Activated naive CD8-positive, alpha-beta T cell (primary cell): Measurements from ENCODE around the gene TOR1B.

Experiments used
- H3K27ac Mint-ChIP-seq: one replicate; pipeline ENCODE4 v1.8.0; 2021; ENCODE audit warnings: mixed read lengths
- H3K27me3 Mint-ChIP-seq: one replicate; pipeline ENCODE4 v1.8.0; 2021; ENCODE audit warnings: mixed read lengths
- H3K36me3 Mint-ChIP-seq: one replicate; pipeline ENCODE4 v1.8.0; 2021; ENCODE audit warnings: mixed read lengths
- H3K4me1 Mint-ChIP-seq: one replicate; pipeline ENCODE4 v1.8.0; 2021; ENCODE audit warnings: low read depth, mixed read lengths
- H3K4me3 Mint-ChIP-seq: one replicate; pipeline ENCODE4 v1.8.0; 2021; ENCODE audit warnings: mild to moderate bottlenecking, mixed read lengths
- H3K9me3 Mint-ChIP-seq: one replicate; pipeline ENCODE4 v1.8.0; 2021; ENCODE audit warnings: low read depth, mixed read lengths

Gene TOR1B

DNA sequence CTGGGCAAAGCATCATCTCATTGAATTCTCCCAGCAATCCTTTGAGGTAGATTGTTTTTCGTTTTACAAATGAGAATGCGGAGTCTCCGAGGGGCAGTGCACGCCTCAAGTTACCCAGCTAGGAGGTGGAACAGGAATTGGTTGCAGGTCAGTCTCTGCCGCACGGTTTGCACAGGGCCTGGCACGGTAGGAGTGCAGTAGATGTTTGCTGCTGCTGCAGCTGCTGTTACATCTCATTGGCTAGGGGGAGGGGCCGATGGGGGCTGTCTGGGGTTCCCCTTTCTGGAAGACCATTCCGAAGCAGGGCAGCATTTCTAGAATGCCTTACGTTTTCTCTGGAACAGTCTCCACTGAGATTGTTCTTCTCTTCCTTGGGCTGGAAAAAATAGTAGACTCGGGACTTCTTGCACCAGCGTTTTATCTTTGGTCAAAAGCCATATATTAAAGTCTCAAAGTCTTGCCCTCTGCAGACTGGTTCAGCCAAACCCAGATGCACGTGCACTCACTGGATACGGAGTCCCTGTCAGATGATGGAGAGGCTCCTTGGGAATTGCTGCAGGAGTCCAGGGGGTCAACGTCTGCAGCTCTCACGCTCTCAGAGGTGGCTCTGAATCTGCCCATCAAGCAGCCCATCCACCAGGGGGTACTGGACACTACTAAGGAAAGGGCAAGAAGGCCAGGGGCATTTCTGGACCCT lies 33.5 kb downstream of the TOR1B start:
- H3K9me3 Mint-ChIP-seq = no peaks in the 10 kb centered on the region

DNA sequence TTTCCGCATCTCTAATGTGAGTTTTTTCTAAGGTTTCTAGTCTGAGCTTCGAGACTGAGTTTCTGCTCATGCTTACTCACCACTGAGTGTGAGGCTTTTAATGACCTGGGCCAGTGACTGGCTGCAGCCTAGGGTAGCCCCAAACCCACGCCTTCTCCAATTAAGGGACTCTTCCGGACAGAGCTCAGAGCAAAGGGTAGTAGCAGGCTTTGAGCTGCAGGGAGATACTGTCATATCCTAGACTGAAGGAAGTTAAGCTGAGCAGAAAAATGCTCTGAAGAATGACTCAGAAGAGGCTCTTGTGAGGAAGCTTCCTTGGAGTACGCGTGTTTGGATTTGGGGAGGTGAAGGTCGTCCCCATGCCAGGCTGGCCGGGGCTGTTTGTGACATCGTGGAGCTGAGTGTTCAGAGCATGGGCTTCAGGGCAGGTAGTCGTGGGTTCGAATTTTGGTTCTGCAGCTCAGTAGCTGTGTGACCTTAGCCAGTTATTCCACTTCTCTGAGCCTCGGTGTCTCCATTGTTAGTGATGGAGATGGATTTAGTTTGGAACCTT lies 35.8 kb downstream of the TOR1B start:
- Mint-ChIP-seq H3K27me3 (no peaks in the 10 kb centered on the region), H3K4me1 (peaks cover 68% of the 10 kb centered on the region), H3K4me3 (peak overlapping the region; percentile 71), H3K36me3 (peaks cover 3% of the 10 kb centered on the region), H3K27ac (peak overlapping the region; percentile 90), H3K9me3 (no peaks in the 10 kb centered on the region)

More for the DNA sequence above, 33.5 kb downstream of the TOR1B start:
- Mint-ChIP-seq H3K4me1 (peaks cover 70% of the 10 kb centered on the region), H3K27me3 (no peaks in the 10 kb centered on the region), H3K27ac (peak overlapping the region; percentile 90), H3K36me3 (peaks cover 6% of the 10 kb centered on the region), H3K4me3 (peak overlapping the region; percentile 94)

DNA sequence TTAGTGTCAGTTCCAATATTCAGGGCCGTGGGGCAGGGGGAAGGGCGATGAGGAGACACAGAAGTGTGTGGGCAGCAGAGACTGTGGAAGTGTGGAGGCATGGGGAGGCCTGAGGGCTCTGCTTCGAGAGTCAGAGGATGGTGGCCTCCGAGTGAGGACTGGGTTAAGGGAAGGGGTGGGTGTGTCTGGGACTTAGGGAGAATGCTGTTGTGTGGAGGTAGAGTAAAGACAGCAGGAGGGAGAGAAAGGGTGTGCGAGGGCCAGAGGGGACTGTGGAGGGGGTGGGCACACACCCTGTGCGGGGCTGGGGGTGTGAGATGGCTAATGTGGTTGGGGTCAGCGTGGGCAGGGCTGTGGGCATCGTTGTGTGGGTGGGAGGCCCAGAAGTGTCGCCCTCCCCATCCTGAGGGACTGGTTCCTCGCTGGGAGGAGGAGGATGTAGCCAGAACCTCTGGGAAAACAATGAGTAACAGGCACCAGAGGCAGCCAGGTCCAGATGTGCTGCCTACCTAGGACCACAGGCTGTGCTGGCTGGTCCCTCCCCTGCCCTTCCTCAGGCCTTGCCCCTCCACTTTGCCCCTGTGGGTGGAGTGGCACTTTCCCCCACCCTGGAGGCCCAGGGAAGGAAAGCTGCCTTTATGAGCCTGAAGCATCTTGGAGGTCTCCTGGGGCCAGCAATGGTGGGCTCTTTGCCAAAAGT lies 36.5 kb downstream of the TOR1B start:
- peaks cover 61% of the 10 kb centered on the region for H3K4me1 Mint-ChIP-seq
- peak overlapping the region; percentile 71 for H3K4me3 Mint-ChIP-seq
- H3K27ac Mint-ChIP-seq = peak overlapping the region; percentile 90
- H3K36me3 Mint-ChIP-seq = no peaks in the 10 kb centered on the region
- H3K9me3 Mint-ChIP-seq = no peaks in the 10 kb centered on the region
- no peaks in the 10 kb centered on the region for H3K27me3 Mint-ChIP-seq

DNA sequence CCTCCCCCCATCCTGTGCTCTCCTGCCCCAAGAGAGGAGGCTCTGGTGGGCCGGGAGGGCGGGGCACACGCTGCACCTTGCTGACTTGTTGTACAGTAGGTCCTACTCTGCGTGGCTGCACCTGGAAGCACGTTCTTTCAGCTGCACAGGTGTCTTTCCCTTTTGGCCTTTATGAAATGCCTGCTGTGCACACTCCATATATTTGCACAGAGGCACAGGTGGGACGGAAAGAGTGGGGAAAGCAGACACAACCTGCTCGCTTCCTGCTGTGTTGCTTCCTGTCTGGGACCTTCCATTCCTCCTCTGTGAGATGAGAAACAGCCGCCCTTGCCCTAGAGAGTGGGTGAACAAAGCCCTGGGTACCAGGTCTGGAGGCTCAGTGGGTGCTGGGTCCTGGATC lies 37.0 kb downstream of the TOR1B start:
- no peaks in the 10 kb centered on the region for H3K36me3 Mint-ChIP-seq
- H3K27me3 Mint-ChIP-seq = no peaks in the 10 kb centered on the region
- H3K9me3 Mint-ChIP-seq = no peaks in the 10 kb centered on the region
- H3K4me3 Mint-ChIP-seq = peak overlapping the region; percentile 42
- H3K4me1 Mint-ChIP-seq = peaks cover 57% of the 10 kb centered on the region
- H3K27ac Mint-ChIP-seq = peak overlapping the region; percentile 78

DNA sequence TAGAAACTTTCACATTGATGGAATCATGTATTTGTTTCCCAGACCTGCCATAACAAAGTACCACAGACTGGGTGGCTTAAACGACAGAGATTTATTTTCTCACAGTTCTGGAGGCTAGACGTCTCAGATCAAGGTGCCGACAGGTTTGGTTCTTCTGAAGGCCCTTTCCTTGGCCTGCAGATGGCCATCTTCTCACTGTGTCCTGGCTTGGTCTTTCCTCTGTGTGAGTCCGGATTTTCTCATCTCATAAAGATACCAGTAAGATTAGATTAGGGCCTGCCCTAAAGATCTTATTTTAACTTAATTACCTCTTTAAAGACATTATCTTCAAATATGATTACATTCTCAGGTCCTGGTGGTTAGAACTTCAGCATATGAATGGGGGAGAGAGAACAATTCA lies 38.1 kb downstream of the TOR1B start:
- Mint-ChIP-seq H3K36me3 (no peaks in the 10 kb centered on the region), H3K27ac (peak overlapping the region; percentile 83), H3K4me1 (peaks cover 62% of the 10 kb centered on the region), H3K4me3 (peak overlapping the region; percentile 10), H3K9me3 (no peaks in the 10 kb centered on the region), H3K27me3 (no peaks in the 10 kb centered on the region)

DNA sequence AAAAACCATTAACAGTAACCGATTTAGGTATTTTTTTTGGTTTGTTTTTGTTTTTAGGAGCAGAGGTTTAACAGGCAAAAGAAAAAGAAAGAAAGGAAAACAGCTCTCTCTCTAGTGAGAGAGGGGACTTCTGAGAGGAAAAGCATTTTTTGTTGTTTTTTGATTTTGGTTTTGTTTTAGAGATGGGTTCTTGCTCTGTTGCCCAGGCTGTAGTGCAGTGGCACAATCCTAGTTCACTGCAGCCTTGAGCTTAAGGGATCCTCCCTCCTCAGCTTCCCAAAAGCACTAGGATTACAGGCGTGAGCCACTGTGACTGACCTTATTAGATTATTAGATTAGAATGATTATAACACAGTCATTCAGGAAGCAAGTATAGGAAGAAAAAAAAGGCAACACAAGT lies 42.4 kb downstream of the TOR1B start:
- Mint-ChIP-seq H3K27ac (peak overlapping the region; percentile 8), H3K4me1 (peaks cover 43% of the 10 kb centered on the region), H3K9me3 (no peaks in the 10 kb centered on the region), H3K4me3 (no peak overlapping the region), H3K27me3 (no peaks in the 10 kb centered on the region), H3K36me3 (peaks cover 7% of the 10 kb centered on the region)

DNA sequence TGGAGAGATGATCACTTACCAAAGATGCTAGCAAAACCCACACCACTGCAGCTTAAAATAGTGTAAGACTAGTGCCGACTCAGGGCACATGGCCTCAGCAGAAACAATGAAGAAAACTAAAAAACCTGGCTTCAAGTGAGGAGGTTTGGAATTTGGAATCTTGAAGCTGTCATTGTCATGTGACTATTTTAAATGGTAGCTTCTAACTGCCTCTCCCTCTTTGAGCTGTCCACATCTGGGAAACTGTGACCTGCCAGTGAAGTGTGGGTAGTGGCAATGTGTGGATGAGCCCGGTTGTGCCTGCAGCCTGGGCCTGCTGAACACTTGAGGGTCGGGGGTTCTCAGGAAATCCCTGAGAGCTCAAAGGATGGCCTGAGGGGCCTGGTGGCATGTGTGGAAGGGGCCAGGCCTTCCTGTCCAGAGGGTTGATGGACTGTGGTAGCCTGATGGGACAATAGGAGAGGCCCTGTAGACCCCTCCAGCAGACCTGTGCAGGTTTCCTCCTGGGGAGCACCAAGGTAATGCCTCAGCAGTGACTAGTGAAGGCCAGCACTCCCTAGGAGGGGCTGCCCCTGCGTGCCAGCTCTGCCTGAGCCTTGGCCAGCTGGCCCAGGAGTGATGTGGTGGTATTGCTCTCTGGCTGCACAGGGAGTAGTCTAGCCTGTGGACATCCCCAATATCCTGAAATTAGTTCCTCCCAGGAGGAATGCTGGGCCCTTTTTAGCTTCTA lies 45.9 kb downstream of the TOR1B start:
- H3K4me3 Mint-ChIP-seq = no peak overlapping the region
- peaks cover 14% of the 10 kb centered on the region for H3K36me3 Mint-ChIP-seq
- peaks cover 44% of the 10 kb centered on the region for H3K4me1 Mint-ChIP-seq

DNA sequence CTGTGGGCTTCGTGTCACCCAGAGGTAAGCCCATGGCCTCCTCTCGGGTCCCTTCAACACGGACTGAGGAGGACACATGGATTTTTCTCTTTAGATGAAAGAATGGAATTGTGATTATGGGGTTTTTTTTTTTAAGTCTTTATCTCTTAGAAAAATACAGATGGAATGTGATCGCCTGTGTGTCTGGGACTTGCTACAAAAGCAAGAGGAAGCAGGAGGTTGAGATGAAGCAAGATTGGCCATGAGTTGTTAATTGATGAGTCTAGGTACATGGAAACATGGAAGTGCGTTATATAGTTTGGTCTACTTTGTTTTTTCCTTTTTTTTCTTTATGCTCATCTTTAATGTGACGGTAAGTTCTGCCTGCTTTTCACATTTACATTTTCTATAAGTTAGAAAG lies 46.9 kb downstream of the TOR1B start:
- Mint-ChIP-seq H3K27ac (peak overlapping the region; percentile 76), H3K9me3 (no peaks in the 10 kb centered on the region), H3K36me3 (peaks cover 14% of the 10 kb centered on the region), H3K27me3 (no peaks in the 10 kb centered on the region), H3K4me1 (peaks cover 54% of the 10 kb centered on the region), H3K4me3 (no peak overlapping the region)

More for the DNA sequence above, 45.9 kb downstream of the TOR1B start:
- H3K9me3 Mint-ChIP-seq = no peaks in the 10 kb centered on the region
- H3K27ac Mint-ChIP-seq = peak overlapping the region; percentile 5
- H3K27me3 Mint-ChIP-seq = no peaks in the 10 kb centered on the region

DNA sequence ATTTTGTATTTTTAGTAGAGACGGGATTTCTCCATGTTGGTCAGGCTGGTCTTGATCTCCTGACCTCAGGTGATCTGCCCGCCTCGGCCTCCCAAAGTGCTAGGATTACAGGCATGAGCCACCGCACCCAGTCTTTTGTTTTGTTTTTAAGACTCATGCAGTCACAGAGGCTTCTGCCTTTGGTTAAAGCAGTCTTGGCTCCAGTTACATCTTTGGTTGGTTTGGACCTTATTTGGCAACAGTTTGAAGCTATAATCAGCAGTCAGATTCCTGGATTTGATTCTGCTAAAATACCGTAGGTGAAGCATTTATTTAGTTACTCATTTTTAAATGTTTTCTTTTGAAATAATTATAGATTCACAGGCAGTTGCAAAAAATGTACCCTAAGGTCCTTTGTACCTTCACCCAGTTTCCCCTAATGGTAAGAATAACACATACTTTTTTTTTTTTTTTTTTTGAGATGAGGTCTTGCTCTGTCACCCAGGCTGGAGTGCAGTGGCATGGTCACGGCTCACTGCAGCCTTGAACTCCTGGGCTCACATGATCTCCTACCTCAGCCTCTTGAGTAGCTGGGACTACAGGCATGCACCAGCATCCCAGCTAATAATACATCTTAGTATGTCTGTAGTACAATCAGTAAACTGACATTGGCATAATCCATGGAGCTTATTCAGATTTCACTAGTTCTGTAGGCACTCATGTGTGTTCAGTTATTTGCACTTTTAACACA lies 48.0 kb downstream of the TOR1B start:
- Mint-ChIP-seq H3K27ac (peak overlapping the region; percentile 54), H3K36me3 (peaks cover 16% of the 10 kb centered on the region), H3K4me1 (peaks cover 59% of the 10 kb centered on the region), H3K9me3 (no peaks in the 10 kb centered on the region), H3K4me3 (no peak overlapping the region), H3K27me3 (no peaks in the 10 kb centered on the region)

DNA sequence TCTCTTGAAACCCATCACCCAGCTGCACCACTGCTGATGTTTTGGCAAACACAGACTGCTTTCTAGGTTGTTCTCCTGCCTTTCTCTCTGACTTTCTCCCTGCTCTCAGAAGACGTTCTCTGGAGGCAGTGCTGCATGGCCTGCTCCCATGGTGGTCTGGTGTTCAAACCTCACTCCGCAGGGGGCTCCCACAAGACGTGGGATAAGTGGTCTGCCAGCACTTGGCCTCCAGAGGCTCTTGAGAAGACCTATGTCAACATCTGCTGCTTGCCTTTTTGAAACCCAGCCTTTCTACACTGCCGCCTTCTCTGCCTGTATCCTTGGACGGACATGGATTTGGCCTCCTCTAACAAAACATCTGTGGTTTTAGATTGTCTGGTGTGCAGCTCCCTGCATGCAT lies 48.8 kb downstream of the TOR1B start:
- H3K27me3 Mint-ChIP-seq = no peaks in the 10 kb centered on the region
- H3K9me3 Mint-ChIP-seq = no peaks in the 10 kb centered on the region
- peaks cover 65% of the 10 kb centered on the region for H3K4me1 Mint-ChIP-seq
- peaks cover 16% of the 10 kb centered on the region for H3K36me3 Mint-ChIP-seq
- H3K27ac Mint-ChIP-seq = peak overlapping the region; percentile 54
- H3K4me3 Mint-ChIP-seq = no peak overlapping the region

DNA sequence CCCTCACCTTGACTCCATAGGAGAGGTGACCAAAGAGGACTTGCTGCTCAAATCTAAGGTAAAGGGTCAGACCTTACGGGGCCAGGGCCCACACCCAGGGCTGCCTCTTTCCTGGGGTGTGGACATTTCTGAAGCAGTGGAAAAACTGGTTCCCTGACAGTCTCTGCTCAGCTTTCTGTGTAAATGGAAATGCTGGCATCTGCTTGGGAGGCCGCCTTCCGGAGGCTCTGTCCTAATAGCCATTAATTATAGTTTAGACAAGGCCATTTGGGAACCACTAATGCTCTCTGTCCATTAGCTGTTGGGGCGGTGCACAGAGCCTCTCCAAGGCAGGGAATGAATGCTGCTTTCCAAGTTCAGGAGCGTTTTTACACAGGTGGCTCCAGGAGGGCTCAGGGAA lies 49.6 kb downstream of the TOR1B start:
- Mint-ChIP-seq H3K9me3 (no peaks in the 10 kb centered on the region), H3K27me3 (no peaks in the 10 kb centered on the region), H3K36me3 (peaks cover 16% of the 10 kb centered on the region), H3K4me1 (peaks cover 67% of the 10 kb centered on the region), H3K4me3 (no peak overlapping the region), H3K27ac (no peak overlapping the region)

DNA sequence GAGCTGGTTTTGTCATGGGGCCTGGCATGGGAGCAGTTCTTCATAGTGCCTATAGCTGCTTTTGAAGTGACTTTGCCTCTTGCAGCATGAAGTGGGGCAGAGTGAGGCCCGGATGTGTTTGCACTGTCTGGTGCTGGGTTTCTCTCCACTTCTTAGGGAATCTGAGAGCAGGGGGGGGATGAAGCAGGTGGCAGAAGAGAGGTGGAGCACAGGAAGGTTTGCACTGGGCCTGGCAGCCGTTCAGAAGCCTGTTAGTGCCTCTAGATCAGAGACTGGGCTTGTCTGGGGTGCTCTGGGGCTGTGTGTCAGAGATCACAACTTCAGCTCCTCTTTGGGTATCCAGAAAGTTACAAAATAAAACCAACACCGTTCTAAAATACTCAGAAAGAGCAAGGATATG lies 50.6 kb downstream of the TOR1B start:
- Mint-ChIP-seq H3K4me1 (peaks cover 64% of the 10 kb centered on the region), H3K36me3 (peaks cover 16% of the 10 kb centered on the region), H3K4me3 (peak overlapping the region; percentile 17)

DNA sequence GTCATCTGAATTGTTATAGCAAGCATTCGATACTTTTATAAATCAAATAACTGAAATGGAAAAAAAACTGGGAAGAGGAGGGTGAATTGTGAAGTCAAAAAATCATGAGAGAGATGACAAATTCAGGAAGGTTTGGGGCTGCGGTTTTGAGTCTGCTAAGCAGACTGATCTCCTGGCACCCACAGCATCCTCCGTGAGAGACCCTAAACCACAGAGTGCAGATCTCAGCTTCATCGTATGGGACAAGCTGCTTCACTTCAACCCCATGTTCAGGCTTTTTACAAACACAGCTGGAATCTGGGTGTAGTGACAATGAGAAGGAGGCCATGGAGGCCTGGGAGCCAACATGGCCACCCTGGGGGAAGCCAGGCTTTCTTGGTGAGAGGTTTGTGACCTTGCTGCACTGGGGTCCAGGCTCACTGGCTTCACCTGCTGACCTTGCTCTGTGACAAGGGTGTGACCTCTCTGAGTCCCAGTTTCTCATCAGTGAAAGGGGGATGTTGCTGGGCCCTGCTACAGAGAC lies 51.7 kb downstream of the TOR1B start:
- H3K27ac Mint-ChIP-seq = peak overlapping the region; percentile 22
- no peaks in the 10 kb centered on the region for H3K9me3 Mint-ChIP-seq
- H3K4me3 Mint-ChIP-seq = peak overlapping the region; percentile 33
- peaks cover 16% of the 10 kb centered on the region for H3K36me3 Mint-ChIP-seq
- no peaks in the 10 kb centered on the region for H3K27me3 Mint-ChIP-seq
- H3K4me1 Mint-ChIP-seq = peaks cover 61% of the 10 kb centered on the region

More for the DNA sequence above, 50.6 kb downstream of the TOR1B start:
- Mint-ChIP-seq H3K27me3 (no peaks in the 10 kb centered on the region), H3K27ac (no peak overlapping the region), H3K9me3 (no peaks in the 10 kb centered on the region)

DNA sequence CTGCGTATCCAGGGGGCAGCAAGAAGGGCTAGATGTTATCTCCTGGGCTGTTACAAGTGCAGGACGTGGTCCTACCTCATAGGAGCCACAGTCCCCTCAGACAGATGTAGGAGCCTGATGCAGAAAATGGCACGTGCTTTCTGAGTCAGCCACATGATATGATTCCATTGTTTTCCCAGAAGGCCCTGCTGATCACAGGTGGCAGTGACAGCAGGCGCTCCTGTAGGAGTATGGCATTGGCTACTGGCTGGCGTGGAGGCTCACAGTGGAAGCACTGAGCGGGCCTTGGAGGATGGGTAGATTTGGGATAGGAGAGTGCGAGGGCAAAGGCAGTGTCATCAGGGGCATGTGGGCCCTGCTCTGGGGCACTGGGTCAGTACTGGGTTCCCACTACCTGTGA lies 54.2 kb downstream of the TOR1B start:
- no peaks in the 10 kb centered on the region for H3K9me3 Mint-ChIP-seq
- peaks cover 62% of the 10 kb centered on the region for H3K4me1 Mint-ChIP-seq

More for the DNA sequence above, 54.2 kb downstream of the TOR1B start:
- no peak overlapping the region for H3K4me3 Mint-ChIP-seq
- no peaks in the 10 kb centered on the region for H3K27me3 Mint-ChIP-seq
- H3K36me3 Mint-ChIP-seq = peaks cover 8% of the 10 kb centered on the region
- peak overlapping the region; percentile 54 for H3K27ac Mint-ChIP-seq
